NCI-H1694 treated with DMSO at 0.1 percent for 48 hours (cell line): ENCODE measurements around the gene LRRN1.
"Not testable (repeated sequence)": the region's sequence is repeated elsewhere in the genome, so short reads cannot be mapped to it uniquely, and the experiment has no call there.

Source experiments
- DNase-seq: peaks from one replicate; lab custom pipeline; 2025; lab: John Stamatoyannopoulos, UW

Gene LRRN1

GRCh38 chr3:3813013-3813412 is 13.8 kb downstream of the LRRN1 start:
- no peak for DNase-seq

GRCh38 chr3:3815206-3815605 is 16.0 kb downstream of the LRRN1 start:
- DNase-seq: no peak

- no peak for DNase-seq
Observed at GRCh38 chr3:3816034-3816433, 16.8 kb downstream of the LRRN1 start.

- no peak for DNase-seq
Observed at GRCh38 chr3:3817865-3818264, 18.6 kb downstream of the LRRN1 start.

- DNase-seq: no peak
Observed at GRCh38 chr3:3821777-3822176, 22.5 kb downstream of the LRRN1 start.

GRCh38 chr3:3825035-3825434 is 25.8 kb downstream of the LRRN1 start:
- DNase-seq: no peak

- DNase-seq: no peak
Observed at GRCh38 chr3:3826521-3826920, 27.3 kb downstream of the LRRN1 start.

- no peak for DNase-seq
Observed at GRCh38 chr3:3827111-3827510, 27.9 kb downstream of the LRRN1 start.

GRCh38 chr3:3828417-3828816 is 29.2 kb downstream of the LRRN1 start:
- DNase-seq: not testable (repeated sequence)

GRCh38 chr3:3836845-3837244 is 37.6 kb downstream of the LRRN1 start:
- DNase-seq: no peak

GRCh38 chr3:3842356-3842755 is 43.1 kb downstream of the LRRN1 start:
- DNase-seq: no peak

GRCh38 chr3:3847994-3848922 is 49.0 kb downstream of the LRRN1 start:
- no peak for DNase-seq

- DNase-seq: no peak
Observed at GRCh38 chr3:3848923-3849275, 49.7 kb downstream of the LRRN1 start.

GRCh38 chr3:3851621-3852323 is 52.5 kb downstream of the LRRN1 start:
- no peak for DNase-seq

- DNase-seq: no peak
Observed at GRCh38 chr3:3853544-3853943, 54.3 kb downstream of the LRRN1 start.

GRCh38 chr3:3855056-3855455 is 55.8 kb downstream of the LRRN1 start:
- DNase-seq: no peak

- DNase-seq: no peak
Observed at GRCh38 chr3:3860235-3860634, 61.0 kb downstream of the LRRN1 start.

- no peak for DNase-seq
Observed at GRCh38 chr3:3862534-3862933, 63.3 kb downstream of the LRRN1 start.

GRCh38 chr3:3875491-3875890 is 76.3 kb downstream of the LRRN1 start:
- DNase-seq: no peak

- no peak for DNase-seq
Observed at GRCh38 chr3:3881050-3881449, 81.8 kb downstream of the LRRN1 start.

- DNase-seq: not testable (repeated sequence)
Observed at GRCh38 chr3:3887311-3887710, 88.1 kb downstream of the LRRN1 start.

- no peak for DNase-seq
Observed at GRCh38 chr3:3893590-3893989, 94.4 kb downstream of the LRRN1 start.
